Endothelial cell of umbilical vein (primary cell): ENCODE measurements around the gene LRRC52. TPM values are rescaled to one million over a fixed set of nuclear protein-coding genes. Genes with fewer than 3 reads are reported as not detected.

Experiments
- BruUV-seq: library from RNA; stranded (reverse); fragments of 400-500 nt; replicated peaks from 2 replicates; lab custom pipeline; 2021; lab: Mats Ljungman, UMichigan
- CTCF ChIA-PET: fragments of 300-600, 350-600 bp; sonication (Branson Sonifier 250); formaldehyde crosslinking; loops from one replicate; lab custom pipeline; 2021; ENCODE audit warnings: antibody characterized with exemption, inconsistent platforms; lab: Charles Lee
- POLR2A ChIA-PET: fragments of 300-600, 350-600 bp; sonication (Branson Sonifier 250); formaldehyde crosslinking; loops from one replicate; lab custom pipeline; 2021; ENCODE audit warnings: antibody characterized with exemption, inconsistent platforms; lab: Charles Lee
- DNase-seq: peaks from one replicate; pipeline ENCODE4 v3.0.0-alpha.2; 2011; ENCODE audit warnings: low read depth, low spot score
- FAIRE-seq: peaks from 2 replicates; lab custom pipeline; 2011; peaks lifted over from hg19 to GRCh38; lab: Jason Lieb, UNC
- H2AFZ ChIP-seq: 2 replicates; pipeline ENCODE4 v1.6.0; 2012; ENCODE audit warnings: low read depth, low read length, control low read depth, inconsistent platforms
- H3K27ac ChIP-seq: 2 replicates; pipeline ENCODE4 v1.5.1; 2011; ENCODE audit warnings: low read depth, mild to moderate bottlenecking, control low read depth, low read length, moderate library complexity; ENCODE audit not compliant: insufficient read depth
- H3K27me3 ChIP-seq, 2 experiments: 2 replicates each; pipeline versions ENCODE4 v1.6.0 to v1.6.1; 2011; ENCODE audit warnings: low read length in 2 of 2, mixed read lengths in 1 of 2; ENCODE audit not compliant: control insufficient read depth in 2 of 2, insufficient read depth in 2 of 2
- H3K36me3 ChIP-seq, 2 experiments: 2 replicates in 1 of 2; 3 replicates in 1 of 2; pipeline ENCODE4 v1.5.1; 2011; ENCODE audit warnings: low read length in 2 of 2, mild to moderate bottlenecking in 1 of 2, moderate library complexity in 1 of 2; ENCODE audit not compliant: control insufficient read depth in 2 of 2, insufficient read depth in 2 of 2; ENCODE audit errors: extremely low read depth in 1 of 2
- H3K4me1 ChIP-seq: 3 replicates; pipeline ENCODE4 v1.5.1; 2011; ENCODE audit warnings: mild to moderate bottlenecking, low read length; ENCODE audit not compliant: control insufficient read depth, insufficient read depth; ENCODE audit errors: extremely low read depth
- H3K4me2 ChIP-seq: 2 replicates; pipeline ENCODE4 v1.6.1; 2011; ENCODE audit warnings: low read length, control low read depth, mixed read lengths; ENCODE audit not compliant: insufficient read depth
- H3K4me3 ChIP-seq, 3 experiments: fragments of 200-600 bp in 1 of 3; sonication (generic), shearing (Covaris generic) in 1 of 3; replicated peaks in 1 of 3; 2 replicates each; pipeline ENCODE4 v1.5.1; 2011 to 2016; ENCODE audit warnings: control low read depth in 3 of 3, low read length in 3 of 3, mild to moderate bottlenecking in 2 of 3, inconsistent platforms in 1 of 3, low read depth in 1 of 3, moderate library complexity in 1 of 3; ENCODE audit not compliant: insufficient read depth in 1 of 3
- H3K79me2 ChIP-seq: 2 replicates; pipeline ENCODE4 v1.6.0; 2012; ENCODE audit warnings: low read length, inconsistent platforms; ENCODE audit not compliant: control insufficient read depth, insufficient read depth
- H3K9ac ChIP-seq: replicated peaks from 2 replicates; pipeline ENCODE3; 2011; ENCODE audit warnings: low read length, control low read depth; ENCODE audit not compliant: insufficient read depth; ENCODE audit errors: extremely low read depth
- H3K9me1 ChIP-seq: replicated peaks from 3 replicates; pipeline ENCODE4 v1.6.0; 2011; ENCODE audit warnings: mild to moderate bottlenecking, low read length; ENCODE audit not compliant: control insufficient read depth, insufficient read depth; ENCODE audit errors: extremely low read depth
- H3K9me3 ChIP-seq: replicated peaks from 2 replicates; pipeline ENCODE4 v1.5.1; 2012; ENCODE audit warnings: low read length, inconsistent platforms; ENCODE audit not compliant: control insufficient read depth, insufficient read depth
- H4K20me1 ChIP-seq: replicated peaks from 2 replicates; pipeline ENCODE3; 2011; ENCODE audit warnings: mild to moderate bottlenecking, low read length; ENCODE audit not compliant: control insufficient read depth, insufficient read depth; ENCODE audit errors: extremely low read depth
- EZH2 ChIP-seq: IDR thresholded peaks from 2 replicates; pipeline ENCODE4 v1.6.1; 2012; ENCODE audit warnings: borderline replicate concordance, low read depth, mild to moderate bottlenecking, moderate library complexity, low read length, inconsistent platforms; ENCODE audit not compliant: severe bottlenecking
- FOS ChIP-seq: IDR thresholded peaks from 2 replicates; pipeline ENCODE4 v1.6.1; 2011; ENCODE audit warnings: mild to moderate bottlenecking, low read length, moderate library complexity, borderline replicate concordance; ENCODE audit not compliant: insufficient read depth
- JUN ChIP-seq: IDR thresholded peaks from 2 replicates; pipeline ENCODE4 v1.6.1; 2011; ENCODE audit warnings: borderline replicate concordance, low read depth; ENCODE audit not compliant: insufficient read length, insufficient read depth
- MYC ChIP-seq: IDR thresholded peaks from one replicate; pipeline ENCODE4 v1.6.1; 2011; ENCODE audit warnings: mild to moderate bottlenecking, low read depth, low read length
- POLR2A ChIP-seq: IDR thresholded peaks from 2 replicates; pipeline ENCODE4 v1.6.1; 2012; ENCODE audit warnings: low read depth, mild to moderate bottlenecking, control low read depth, low read length
- POLR2AphosphoS5 ChIP-seq: IDR thresholded peaks from 2 replicates; pipeline ENCODE4 v1.6.1; 2012; ENCODE audit warnings: low read depth, mild to moderate bottlenecking, control low read depth, low read length, moderate library complexity; ENCODE audit not compliant: insufficient read depth
- dilution Hi-C: fragments of 300-500 bp; cut with MboI; formaldehyde crosslinking; loops from one replicate; pipeline ENCODE4 v1.15.0; 2019; ENCODE audit warnings: low sequenced_read_pairs; ENCODE audit not compliant: extremely low pct_ligation_motif_present
- intact Hi-C: fragments of 100-400 bp; cut with micrococcal nuclease; formaldehyde crosslinking; loops from one replicate; pipeline ENCODE4 v1.10.0; 2022
- polyA plus RNA-seq, 4 experiments: library from polyadenylated mRNA; depleted of rRNA in 3 of 4; stranded (reverse) in 3 of 4; unstranded in 1 of 4; fragments of >200 nt; gene quantifications; 2 replicates each; pipeline versions ENCODE4 v1.2.1 to v1.2.3, GENCODE V29; 2011 to 2012; ENCODE audit warnings: missing spikeins in 1 of 4
- total RNA-seq: library from RNA; stranded (reverse); gene quantifications from 2 replicates; pipeline ENCODE4 v1.2.3, GENCODE V29; 2021
- TF ChIP-seq, protein P1 (sequence below), 2 donors: IDR thresholded peaks; 1 replicate in 1 of 2; 2 replicates in 1 of 2; pipeline ENCODE4 v1.5.1; 2011; ENCODE audit warnings: low read length in 2 of 2, mild to moderate bottlenecking in 2 of 2, moderate library complexity in 2 of 2, control low read depth in 1 of 2, inconsistent platforms in 1 of 2, low read depth in 1 of 2; ENCODE audit not compliant: insufficient read depth in 1 of 2; ENCODE audit errors: extremely low read depth in 1 of 2
- TF ChIP-seq, protein P2 (sequence below): IDR thresholded peaks from 2 replicates; pipeline ENCODE4 v1.6.1; 2011; ENCODE audit not compliant: insufficient read depth, insufficient read length

The LRRC52 gene
- total and polyA plus RNA-seq, 2 donors (not counting 3 experiments of a cell fraction or from before 2014, with no cell fraction given) = not detected

DNA sequence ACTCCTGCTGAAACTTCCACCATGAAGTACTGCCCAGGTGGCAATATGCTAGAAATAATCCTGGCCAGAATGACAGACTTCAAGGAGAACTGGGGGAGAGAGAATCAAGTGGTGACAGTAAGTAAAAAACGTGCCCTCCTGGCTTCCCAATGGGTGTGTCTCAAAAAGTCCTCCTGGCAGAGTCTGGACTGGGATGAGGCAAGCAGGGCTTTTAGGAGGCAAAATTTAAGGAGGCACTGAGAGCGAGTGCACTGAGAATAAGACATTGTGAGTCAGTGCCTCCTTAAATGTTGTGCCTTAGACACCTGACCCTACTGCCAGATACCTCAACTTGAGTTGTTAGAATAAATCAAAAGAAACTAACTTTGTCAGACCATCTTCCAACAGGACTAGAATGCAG is 2.2 kb downstream of the LRRC52 start:
- TF ChIP-seq FOS (no peak), MYC (no peak)
- no peak for FAIRE-seq
- Histone ChIP-seq H3K27me3 (peaks cover 0 to 5% of the 10 kb centered on the region in 2 experiments), H3K9me1 (no peaks in the 10 kb centered on the region), H3K36me3 (no peaks in the 10 kb centered on the region), H2AFZ (no peak overlapping the region), H3K4me1 (no peaks in the 10 kb centered on the region), H3K9ac (no peak overlapping the region), H3K9me3 (no peaks in the 10 kb centered on the region), H3K4me3 (no peak overlapping the region), H3K27ac (no peak overlapping the region), H4K20me1 (no peaks in the 10 kb centered on the region), H3K4me2 (no peak overlapping the region), H3K79me2 (no peaks in the 10 kb centered on the region)
- DNase-seq = no peak
- ChIA-PET CTCF (no interaction called here), POLR2A (no interaction called here)
- no TSS peak for BruUV-seq
- intact Hi-C loops (no loop called here), dilution Hi-C loops (no loop called here)

DNA sequence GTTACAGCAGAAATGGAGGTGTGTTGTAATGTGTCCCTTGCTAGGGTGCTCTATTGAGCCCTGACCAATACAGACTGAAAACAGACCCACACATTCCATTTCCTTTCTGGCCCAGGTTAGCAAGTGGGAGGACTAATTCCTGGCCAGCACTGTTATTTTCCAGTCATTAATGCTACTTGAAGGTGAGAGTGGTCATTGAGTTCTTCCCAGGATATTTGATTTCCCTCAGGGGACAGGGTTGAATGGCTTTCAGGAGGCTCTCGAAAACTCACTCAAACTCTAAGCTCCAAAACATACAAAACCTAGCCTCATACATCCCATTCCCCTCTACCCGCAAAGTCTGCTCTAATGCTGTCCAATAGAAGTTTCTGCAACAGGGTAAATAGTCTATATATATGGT is 6.2 kb downstream of the LRRC52 start:
- ChIA-PET CTCF (no interaction called here), POLR2A (no interaction called here)
- intact Hi-C loops (no loop called here), dilution Hi-C loops (no loop called here)
- no peak overlapping the region for H2AFZ ChIP-seq
- BruUV-seq = no TSS peak
- H3K4me2 ChIP-seq = no peak overlapping the region
- FAIRE-seq (no peak), DNase-seq (no peak)
- H3K27me3 ChIP-seq = no peaks in the 10 kb centered on the region
- TF ChIP-seq JUN (no peak), POLR2AphosphoS5 (no peak), POLR2A (no peak), EZH2 (no peak), FOS (no peak), MYC (no peak)
- TF ChIP-seq, protein P1, sequence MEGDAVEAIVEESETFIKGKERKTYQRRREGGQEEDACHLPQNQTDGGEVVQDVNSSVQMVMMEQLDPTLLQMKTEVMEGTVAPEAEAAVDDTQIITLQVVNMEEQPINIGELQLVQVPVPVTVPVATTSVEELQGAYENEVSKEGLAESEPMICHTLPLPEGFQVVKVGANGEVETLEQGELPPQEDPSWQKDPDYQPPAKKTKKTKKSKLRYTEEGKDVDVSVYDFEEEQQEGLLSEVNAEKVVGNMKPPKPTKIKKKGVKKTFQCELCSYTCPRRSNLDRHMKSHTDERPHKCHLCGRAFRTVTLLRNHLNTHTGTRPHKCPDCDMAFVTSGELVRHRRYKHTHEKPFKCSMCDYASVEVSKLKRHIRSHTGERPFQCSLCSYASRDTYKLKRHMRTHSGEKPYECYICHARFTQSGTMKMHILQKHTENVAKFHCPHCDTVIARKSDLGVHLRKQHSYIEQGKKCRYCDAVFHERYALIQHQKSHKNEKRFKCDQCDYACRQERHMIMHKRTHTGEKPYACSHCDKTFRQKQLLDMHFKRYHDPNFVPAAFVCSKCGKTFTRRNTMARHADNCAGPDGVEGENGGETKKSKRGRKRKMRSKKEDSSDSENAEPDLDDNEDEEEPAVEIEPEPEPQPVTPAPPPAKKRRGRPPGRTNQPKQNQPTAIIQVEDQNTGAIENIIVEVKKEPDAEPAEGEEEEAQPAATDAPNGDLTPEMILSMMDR (IDR thresholded peaks at IDR 0.05; ENCODE audit: extremely low read depth in 1 of 2, insufficient read depth in 1 of 2, low read depth in 1 of 2, low read length in 2 of 2) = no peak
- TF ChIP-seq, protein P2, sequence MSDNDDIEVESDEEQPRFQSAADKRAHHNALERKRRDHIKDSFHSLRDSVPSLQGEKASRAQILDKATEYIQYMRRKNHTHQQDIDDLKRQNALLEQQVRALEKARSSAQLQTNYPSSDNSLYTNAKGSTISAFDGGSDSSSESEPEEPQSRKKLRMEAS = no peak
- no peak overlapping the region for H3K4me3 ChIP-seq
- H3K27ac ChIP-seq = no peak overlapping the region
- H3K79me2 ChIP-seq = no peaks in the 10 kb centered on the region
- H3K9me1 ChIP-seq = no peaks in the 10 kb centered on the region
- no peaks in the 10 kb centered on the region for H4K20me1 ChIP-seq
- H3K9ac ChIP-seq = no peak overlapping the region
- H3K9me3 ChIP-seq = no peaks in the 10 kb centered on the region
- no peaks in the 10 kb centered on the region for H3K36me3 ChIP-seq
- H3K4me1 ChIP-seq = no peaks in the 10 kb centered on the region
